ENCODE results near the gene TFAP2A. TPM values are rescaled to one million over a fixed set of nuclear protein-coding genes. Genes with fewer than 3 reads are reported as not detected.

The TFAP2A gene
- polyA plus RNA-seq, 3 donors: not detected

- no peak overlapping the region for H2AFZ ChIP-seq (ENCODE audit: insufficient read depth, low read depth, low read length, poor library complexity, severe bottlenecking)
- Mint-ChIP-seq H3K4me3 (no peak overlapping the region), H3K9me3 (peaks cover 0 to 1% (median 0%) of the 10 kb centered on the region in 7 donors), H3K27me3 (ENCODE audit: low read depth in 3 of 3) (peaks cover 0 to 18% (median 3%) of the 10 kb centered on the region in 3 donors), H3K36me3 (no peaks in the 10 kb centered on the region), H3K4me1 (no peaks in the 10 kb centered on the region), H3K27ac (no peak overlapping the region)
- no peaks in the 10 kb centered on the region for H3K9me3 ChIP-seq (replicated peaks in 1 of 2; ENCODE audit: control insufficient read depth in 1 of 2, insufficient read depth in 1 of 2, low read length in 2 of 2)
- no peak overlapping the region for H3K9ac ChIP-seq (ENCODE audit: insufficient read depth, low read length, poor library complexity, severe bottlenecking)
- no peaks in the 10 kb centered on the region for H3K79me2 ChIP-seq (ENCODE audit: insufficient read depth, low read length)
- no peaks in the 10 kb centered on the region for H4K20me1 ChIP-seq (ENCODE audit: insufficient read depth, low read length)
- no peaks in the 10 kb centered on the region for H3K36me3 ChIP-seq (replicated peaks in 1 of 2; ENCODE audit: control insufficient read depth in 1 of 2, insufficient read depth in 2 of 2, low read length in 2 of 2)
- no peak overlapping the region for H3K4me3 ChIP-seq (replicated peaks in 1 of 3; ENCODE audit: low read depth in 2 of 3, low read length in 3 of 3)
- H3K4me1 ChIP-seq (ENCODE audit: control insufficient read depth in 1 of 2, insufficient read depth in 2 of 2, low read length in 2 of 2): no peaks in the 10 kb centered on the region
- no peak overlapping the region for H3K27ac ChIP-seq (ENCODE audit: low read depth in 1 of 2, low read length in 2 of 2)
- peaks cover 0 to 4% of the 10 kb centered on the region in 2 donors for H3K27me3 ChIP-seq (ENCODE audit: control insufficient read depth in 2 of 2, insufficient read depth in 2 of 2, low read length in 2 of 2)
- no CpG with 5 or more reads among the region's 1 CpG for WGBS (ENCODE audit: insufficient coverage)
- TF ChIP-seq, protein P1, sequence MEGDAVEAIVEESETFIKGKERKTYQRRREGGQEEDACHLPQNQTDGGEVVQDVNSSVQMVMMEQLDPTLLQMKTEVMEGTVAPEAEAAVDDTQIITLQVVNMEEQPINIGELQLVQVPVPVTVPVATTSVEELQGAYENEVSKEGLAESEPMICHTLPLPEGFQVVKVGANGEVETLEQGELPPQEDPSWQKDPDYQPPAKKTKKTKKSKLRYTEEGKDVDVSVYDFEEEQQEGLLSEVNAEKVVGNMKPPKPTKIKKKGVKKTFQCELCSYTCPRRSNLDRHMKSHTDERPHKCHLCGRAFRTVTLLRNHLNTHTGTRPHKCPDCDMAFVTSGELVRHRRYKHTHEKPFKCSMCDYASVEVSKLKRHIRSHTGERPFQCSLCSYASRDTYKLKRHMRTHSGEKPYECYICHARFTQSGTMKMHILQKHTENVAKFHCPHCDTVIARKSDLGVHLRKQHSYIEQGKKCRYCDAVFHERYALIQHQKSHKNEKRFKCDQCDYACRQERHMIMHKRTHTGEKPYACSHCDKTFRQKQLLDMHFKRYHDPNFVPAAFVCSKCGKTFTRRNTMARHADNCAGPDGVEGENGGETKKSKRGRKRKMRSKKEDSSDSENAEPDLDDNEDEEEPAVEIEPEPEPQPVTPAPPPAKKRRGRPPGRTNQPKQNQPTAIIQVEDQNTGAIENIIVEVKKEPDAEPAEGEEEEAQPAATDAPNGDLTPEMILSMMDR (IDR thresholded peaks at IDR 0.05): no peak
- no peak for DNase-seq
- intact Hi-C loops (cut with micrococcal nuclease): no loop called here
- H3K4me2 ChIP-seq (replicated peaks; ENCODE audit: extremely low read depth, low read length, poor library complexity, severe bottlenecking): no peak overlapping the region
Observed at GRCh38 chr6:10458287-10458686, 43.4 kb upstream of the TFAP2A start.

DNA sequence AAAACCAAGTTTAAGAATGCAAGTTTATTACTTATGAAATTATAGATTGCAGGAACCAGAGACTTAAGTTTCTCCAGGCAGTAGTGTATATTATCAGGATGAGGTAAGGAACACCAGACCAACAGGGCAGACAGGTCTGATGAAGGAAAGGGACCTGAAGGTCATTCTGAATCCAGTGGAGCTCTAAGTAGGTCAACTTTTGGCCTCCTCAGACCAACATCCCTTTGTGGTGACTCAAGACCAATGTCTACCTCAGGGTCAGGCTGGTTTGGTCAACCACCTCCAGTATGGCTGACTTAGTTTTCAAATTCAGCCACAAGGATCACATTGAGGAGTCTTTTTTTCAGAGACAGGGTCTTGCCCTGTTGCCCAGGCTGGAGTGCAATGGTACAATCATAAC lies 38.7 kb upstream of the TFAP2A start:
- Mint-ChIP-seq H3K4me3 (no peak overlapping the region), H3K9me3 (peaks cover 0 to 1% (median 0%) of the 10 kb centered on the region in 7 donors), H3K27ac (no peak overlapping the region), H3K36me3 (no peaks in the 10 kb centered on the region), H3K4me1 (no peaks in the 10 kb centered on the region), H3K27me3 (ENCODE audit: low read depth in 3 of 3) (peaks cover 3 to 11% (median 6%) of the 10 kb centered on the region in 3 donors)
- Histone ChIP-seq H3K79me2 (ENCODE audit: insufficient read depth, low read length) (no peaks in the 10 kb centered on the region), H3K4me1 (ENCODE audit: control insufficient read depth in 1 of 2, insufficient read depth in 2 of 2, low read length in 2 of 2) (no peaks in the 10 kb centered on the region), H3K4me3 (replicated peaks in 1 of 3; ENCODE audit: low read depth in 2 of 3, low read length in 3 of 3) (no peak overlapping the region), H4K20me1 (ENCODE audit: insufficient read depth, low read length) (no peaks in the 10 kb centered on the region), H3K9ac (ENCODE audit: insufficient read depth, low read length, poor library complexity, severe bottlenecking) (no peak overlapping the region), H3K27me3 (ENCODE audit: control insufficient read depth in 2 of 2, insufficient read depth in 2 of 2, low read length in 2 of 2) (no peaks in the 10 kb centered on the region), H3K9me3 (replicated peaks in 1 of 2; ENCODE audit: control insufficient read depth in 1 of 2, insufficient read depth in 1 of 2, low read length in 2 of 2) (no peaks in the 10 kb centered on the region), H3K4me2 (replicated peaks; ENCODE audit: extremely low read depth, low read length, poor library complexity, severe bottlenecking) (no peak overlapping the region), H3K27ac (ENCODE audit: low read depth in 1 of 2, low read length in 2 of 2) (no peak overlapping the region), H3K36me3 (replicated peaks in 1 of 2; ENCODE audit: control insufficient read depth in 1 of 2, insufficient read depth in 2 of 2, low read length in 2 of 2) (no peaks in the 10 kb centered on the region), H2AFZ (ENCODE audit: insufficient read depth, low read depth, low read length, poor library complexity, severe bottlenecking) (no peak overlapping the region)
- TF ChIP-seq, protein P1 (IDR thresholded peaks at IDR 0.05): no peak
- intact Hi-C loops (cut with micrococcal nuclease): no loop called here
- DNase-seq: no peak
